Right lobe of liver (tissue), 4 donors: ENCODE results near the gene CD48.

Source experiments
- CTCF ChIP-seq, 4 donors: fragments of 200-600 bp in 3 of 4; fragments of 450-650 bp in 1 of 4; IDR thresholded peaks; one replicate each; pipeline versions ENCODE4 v1.5.1 to v1.8.0; 2016 to 2022; ENCODE audit warnings: antibody characterized with exemption in 4 of 4, mild to moderate bottlenecking in 2 of 4
- POLR2A ChIP-seq: fragments of 450-650 bp; IDR thresholded peaks from one replicate; pipeline ENCODE4 v1.6.1; 2017; ENCODE audit warnings: antibody characterized with exemption, mild to moderate bottlenecking
- donor health status: DM: no; HTN: no; CAD: no.
- donor health status: DM: no; HTN: no; CAD: no.
- donor health status: DM: no; HTN: yes; CAD: no.

- TF ChIP-seq POLR2A (no peak), CTCF (IDR thresholded peaks at IDR 0.05) (no peak)
These were observed 46.1 kb downstream of the CD48 start for GRCh38 chr1:160665330-160666078.
